C4-2B (cell line): ENCODE measurements around the gene GMDS.

Source experiments
- CTCF ChIP-seq: fragments of 450-650 bp; conservative IDR thresholded peaks from 2 replicates; pipeline ENCODE4 v1.5.1; 2017; ENCODE audit warnings: mild to moderate bottlenecking
- ZFX ChIP-seq: fragments of 450-650 bp; IDR thresholded peaks from 2 replicates; pipeline ENCODE4 v1.6.1; 2017

- TF ChIP-seq CTCF = no peak
- TF ChIP-seq ZFX = no peak
Measured at GRCh38 chr6:2120912-2121311, 124.5 kb downstream of the GMDS start.
